ENCODE measurements around the gene HOXC10. TPM values are rescaled to one million over a fixed set of nuclear protein-coding genes. Genes with fewer than 3 reads are reported as not detected.

HOXC10 gene
- total and polyA plus RNA-seq, 2 of the 8 experiments (the other 6 are each of a cell fraction or from before 2014, with no cell fraction given), result not detected

- TF ChIP-seq, protein P1, sequence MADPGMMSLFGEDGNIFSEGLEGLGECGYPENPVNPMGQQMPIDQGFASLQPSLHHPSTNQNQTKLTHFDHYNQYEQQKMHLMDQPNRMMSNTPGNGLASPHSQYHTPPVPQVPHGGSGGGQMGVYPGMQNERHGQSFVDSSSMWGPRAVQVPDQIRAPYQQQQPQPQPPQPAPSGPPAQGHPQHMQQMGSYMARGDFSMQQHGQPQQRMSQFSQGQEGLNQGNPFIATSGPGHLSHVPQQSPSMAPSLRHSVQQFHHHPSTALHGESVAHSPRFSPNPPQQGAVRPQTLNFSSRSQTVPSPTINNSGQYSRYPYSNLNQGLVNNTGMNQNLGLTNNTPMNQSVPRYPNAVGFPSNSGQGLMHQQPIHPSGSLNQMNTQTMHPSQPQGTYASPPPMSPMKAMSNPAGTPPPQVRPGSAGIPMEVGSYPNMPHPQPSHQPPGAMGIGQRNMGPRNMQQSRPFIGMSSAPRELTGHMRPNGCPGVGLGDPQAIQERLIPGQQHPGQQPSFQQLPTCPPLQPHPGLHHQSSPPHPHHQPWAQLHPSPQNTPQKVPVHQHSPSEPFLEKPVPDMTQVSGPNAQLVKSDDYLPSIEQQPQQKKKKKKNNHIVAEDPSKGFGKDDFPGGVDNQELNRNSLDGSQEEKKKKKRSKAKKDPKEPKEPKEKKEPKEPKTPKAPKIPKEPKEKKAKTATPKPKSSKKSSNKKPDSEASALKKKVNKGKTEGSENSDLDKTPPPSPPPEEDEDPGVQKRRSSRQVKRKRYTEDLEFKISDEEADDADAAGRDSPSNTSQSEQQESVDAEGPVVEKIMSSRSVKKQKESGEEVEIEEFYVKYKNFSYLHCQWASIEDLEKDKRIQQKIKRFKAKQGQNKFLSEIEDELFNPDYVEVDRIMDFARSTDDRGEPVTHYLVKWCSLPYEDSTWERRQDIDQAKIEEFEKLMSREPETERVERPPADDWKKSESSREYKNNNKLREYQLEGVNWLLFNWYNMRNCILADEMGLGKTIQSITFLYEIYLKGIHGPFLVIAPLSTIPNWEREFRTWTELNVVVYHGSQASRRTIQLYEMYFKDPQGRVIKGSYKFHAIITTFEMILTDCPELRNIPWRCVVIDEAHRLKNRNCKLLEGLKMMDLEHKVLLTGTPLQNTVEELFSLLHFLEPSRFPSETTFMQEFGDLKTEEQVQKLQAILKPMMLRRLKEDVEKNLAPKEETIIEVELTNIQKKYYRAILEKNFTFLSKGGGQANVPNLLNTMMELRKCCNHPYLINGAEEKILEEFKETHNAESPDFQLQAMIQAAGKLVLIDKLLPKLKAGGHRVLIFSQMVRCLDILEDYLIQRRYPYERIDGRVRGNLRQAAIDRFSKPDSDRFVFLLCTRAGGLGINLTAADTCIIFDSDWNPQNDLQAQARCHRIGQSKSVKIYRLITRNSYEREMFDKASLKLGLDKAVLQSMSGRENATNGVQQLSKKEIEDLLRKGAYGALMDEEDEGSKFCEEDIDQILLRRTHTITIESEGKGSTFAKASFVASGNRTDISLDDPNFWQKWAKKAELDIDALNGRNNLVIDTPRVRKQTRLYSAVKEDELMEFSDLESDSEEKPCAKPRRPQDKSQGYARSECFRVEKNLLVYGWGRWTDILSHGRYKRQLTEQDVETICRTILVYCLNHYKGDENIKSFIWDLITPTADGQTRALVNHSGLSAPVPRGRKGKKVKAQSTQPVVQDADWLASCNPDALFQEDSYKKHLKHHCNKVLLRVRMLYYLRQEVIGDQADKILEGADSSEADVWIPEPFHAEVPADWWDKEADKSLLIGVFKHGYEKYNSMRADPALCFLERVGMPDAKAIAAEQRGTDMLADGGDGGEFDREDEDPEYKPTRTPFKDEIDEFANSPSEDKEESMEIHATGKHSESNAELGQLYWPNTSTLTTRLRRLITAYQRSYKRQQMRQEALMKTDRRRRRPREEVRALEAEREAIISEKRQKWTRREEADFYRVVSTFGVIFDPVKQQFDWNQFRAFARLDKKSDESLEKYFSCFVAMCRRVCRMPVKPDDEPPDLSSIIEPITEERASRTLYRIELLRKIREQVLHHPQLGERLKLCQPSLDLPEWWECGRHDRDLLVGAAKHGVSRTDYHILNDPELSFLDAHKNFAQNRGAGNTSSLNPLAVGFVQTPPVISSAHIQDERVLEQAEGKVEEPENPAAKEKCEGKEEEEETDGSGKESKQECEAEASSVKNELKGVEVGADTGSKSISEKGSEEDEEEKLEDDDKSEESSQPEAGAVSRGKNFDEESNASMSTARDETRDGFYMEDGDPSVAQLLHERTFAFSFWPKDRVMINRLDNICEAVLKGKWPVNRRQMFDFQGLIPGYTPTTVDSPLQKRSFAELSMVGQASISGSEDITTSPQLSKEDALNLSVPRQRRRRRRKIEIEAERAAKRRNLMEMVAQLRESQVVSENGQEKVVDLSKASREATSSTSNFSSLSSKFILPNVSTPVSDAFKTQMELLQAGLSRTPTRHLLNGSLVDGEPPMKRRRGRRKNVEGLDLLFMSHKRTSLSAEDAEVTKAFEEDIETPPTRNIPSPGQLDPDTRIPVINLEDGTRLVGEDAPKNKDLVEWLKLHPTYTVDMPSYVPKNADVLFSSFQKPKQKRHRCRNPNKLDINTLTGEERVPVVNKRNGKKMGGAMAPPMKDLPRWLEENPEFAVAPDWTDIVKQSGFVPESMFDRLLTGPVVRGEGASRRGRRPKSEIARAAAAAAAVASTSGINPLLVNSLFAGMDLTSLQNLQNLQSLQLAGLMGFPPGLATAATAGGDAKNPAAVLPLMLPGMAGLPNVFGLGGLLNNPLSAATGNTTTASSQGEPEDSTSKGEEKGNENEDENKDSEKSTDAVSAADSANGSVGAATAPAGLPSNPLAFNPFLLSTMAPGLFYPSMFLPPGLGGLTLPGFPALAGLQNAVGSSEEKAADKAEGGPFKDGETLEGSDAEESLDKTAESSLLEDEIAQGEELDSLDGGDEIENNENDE (IDR thresholded peaks at IDR 0.05; ENCODE audit: insufficient replicate concordance, low read length), result no peak
- TF ChIP-seq SUZ12 (IDR thresholded peaks at IDR 0.05; ENCODE audit: low read length), result peak; percentile 95
- peak; percentile 97 for TF ChIP-seq EZH2 (IDR thresholded peaks at IDR 0.05; ENCODE audit: low read depth, low read length, severe bottlenecking)
These were observed 12.5 kb downstream of the HOXC10 start (continued) for GRCh38 chr12:53997204-53998109.
